Liver (tissue), 3 donors: Measurements from ENCODE around the gene LMX1B.

Source experiments
- GABPA ChIP-seq, 2 donors: IDR thresholded peaks in 1 of 2; conservative IDR thresholded peaks in 1 of 2; 2 replicates each; pipeline ENCODE4 v1.6.1; 2016; ENCODE audit warnings: antibody characterized with exemption in 2 of 2, mild to moderate bottlenecking in 1 of 2, moderate library complexity in 1 of 2
- RAD21 ChIP-seq, 2 donors: IDR thresholded peaks; 2 replicates each; pipeline ENCODE4 v1.6.1; 2016; ENCODE audit warnings: antibody characterized with exemption in 2 of 2, mild to moderate bottlenecking in 2 of 2
- YY1 ChIP-seq: IDR thresholded peaks from 2 replicates; pipeline ENCODE4 v1.6.1; 2016; ENCODE audit warnings: antibody characterized with exemption, mild to moderate bottlenecking
- TF ChIP-seq, protein P1 (sequence below): fragments of 150-350 bp; IDR thresholded peaks from 2 replicates; pipeline ENCODE4 v1.5.1; 2017; ENCODE audit warnings: improper control_type of control experiment, low read depth, low read length; ENCODE audit not compliant: missing input control
- donor health status: healthy.
- donor health status: healthy.

DNA sequence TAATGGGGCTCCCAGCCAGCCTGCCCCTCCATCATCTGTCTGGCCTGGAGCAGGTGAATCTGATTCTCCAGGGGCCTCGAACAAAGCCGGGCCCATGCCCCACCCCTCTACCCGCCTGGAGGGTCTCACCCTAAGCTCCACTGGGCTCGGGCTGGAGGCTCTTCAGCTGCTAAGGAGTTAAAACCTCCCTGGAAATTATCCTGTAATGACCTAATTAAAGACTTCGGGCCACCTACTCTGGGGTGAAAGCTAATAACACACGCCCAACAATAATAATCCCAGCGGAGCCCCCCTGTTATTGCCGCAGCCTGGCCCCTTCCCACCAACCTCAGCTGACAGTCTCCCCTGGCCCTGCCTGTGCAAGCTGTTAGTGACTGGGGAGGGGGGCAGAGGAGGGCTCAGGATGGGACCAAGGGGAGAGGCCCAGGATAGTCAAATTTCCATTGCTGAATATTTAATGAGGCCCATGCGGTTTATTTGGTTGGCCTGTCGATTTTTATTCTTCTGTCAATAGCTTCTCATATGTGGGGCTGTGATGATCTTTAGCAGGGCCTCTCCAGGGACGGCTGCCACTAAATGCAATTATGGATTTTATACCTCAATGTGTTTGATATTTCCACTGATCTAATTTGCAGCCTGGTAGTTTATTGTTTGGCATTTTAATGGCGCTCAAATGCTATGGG lies 25.7 kb downstream of the LMX1B start:
- no peak for TF ChIP-seq RAD21 (IDR thresholded peaks at IDR 0.05)
- TF ChIP-seq, protein P1, sequence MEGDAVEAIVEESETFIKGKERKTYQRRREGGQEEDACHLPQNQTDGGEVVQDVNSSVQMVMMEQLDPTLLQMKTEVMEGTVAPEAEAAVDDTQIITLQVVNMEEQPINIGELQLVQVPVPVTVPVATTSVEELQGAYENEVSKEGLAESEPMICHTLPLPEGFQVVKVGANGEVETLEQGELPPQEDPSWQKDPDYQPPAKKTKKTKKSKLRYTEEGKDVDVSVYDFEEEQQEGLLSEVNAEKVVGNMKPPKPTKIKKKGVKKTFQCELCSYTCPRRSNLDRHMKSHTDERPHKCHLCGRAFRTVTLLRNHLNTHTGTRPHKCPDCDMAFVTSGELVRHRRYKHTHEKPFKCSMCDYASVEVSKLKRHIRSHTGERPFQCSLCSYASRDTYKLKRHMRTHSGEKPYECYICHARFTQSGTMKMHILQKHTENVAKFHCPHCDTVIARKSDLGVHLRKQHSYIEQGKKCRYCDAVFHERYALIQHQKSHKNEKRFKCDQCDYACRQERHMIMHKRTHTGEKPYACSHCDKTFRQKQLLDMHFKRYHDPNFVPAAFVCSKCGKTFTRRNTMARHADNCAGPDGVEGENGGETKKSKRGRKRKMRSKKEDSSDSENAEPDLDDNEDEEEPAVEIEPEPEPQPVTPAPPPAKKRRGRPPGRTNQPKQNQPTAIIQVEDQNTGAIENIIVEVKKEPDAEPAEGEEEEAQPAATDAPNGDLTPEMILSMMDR, result no peak
- no peak for TF ChIP-seq YY1
- TF ChIP-seq GABPA (IDR thresholded peaks at IDR 0.05 in 1 of 2, conservative IDR thresholded peaks at IDR 0.05 in 1 of 2), result no peak
